Left hindlimb (tissue), 1 donor: Measurements from ENCODE around the gene TCHHL1.
"Not testable (repeated sequence)": the region's sequence is repeated elsewhere in the genome, so short reads cannot be mapped to it uniquely, and the experiment has no call there.

Source experiments
- DNase-seq: peaks from one replicate; pipeline ENCODE4 v3.0.0-alpha.2; 2018

TCHHL1 gene

GRCh38 chr1:152084853-152085252, 4.0 kb downstream of the TCHHL1 start:
- no peak for DNase-seq

- not testable (repeated sequence) for DNase-seq
Measured at GRCh38 chr1:152081026-152081425, 7.8 kb downstream of the TCHHL1 start.

- DNase-seq, result not testable (repeated sequence)
Measured at GRCh38 chr1:152080494-152080893, 8.4 kb downstream of the TCHHL1 start.

GRCh38 chr1:152078831-152079441, 9.9 kb downstream of the TCHHL1 start:
- DNase-seq, result peak; percentile 30

- no peak for DNase-seq
Measured at GRCh38 chr1:152072311-152072710, 16.6 kb downstream of the TCHHL1 start.

GRCh38 chr1:152071123-152071522, 17.7 kb downstream of the TCHHL1 start:
- no peak for DNase-seq

- no peak for DNase-seq
Measured at GRCh38 chr1:152067929-152068328, 20.9 kb downstream of the TCHHL1 start.

- no peak for DNase-seq
Measured at GRCh38 chr1:152067150-152067549, 21.7 kb downstream of the TCHHL1 start.

- DNase-seq, result no peak
Measured at GRCh38 chr1:152061952-152062351, 26.9 kb downstream of the TCHHL1 start.

- DNase-seq, result no peak
Measured at GRCh38 chr1:152053375-152053774, 35.5 kb downstream of the TCHHL1 start.

- peak; percentile 74 for DNase-seq
Measured at GRCh38 chr1:152052606-152053005, 36.3 kb downstream of the TCHHL1 start.

GRCh38 chr1:152050886-152051675, 37.8 kb downstream of the TCHHL1 start:
- no peak for DNase-seq

- DNase-seq, result no peak
Measured at GRCh38 chr1:152049291-152050083, 39.4 kb downstream of the TCHHL1 start.

GRCh38 chr1:152048416-152049009, 40.4 kb downstream of the TCHHL1 start:
- no peak for DNase-seq

GRCh38 chr1:152047730-152048415, 41.0 kb downstream of the TCHHL1 start:
- peak; percentile 90 for DNase-seq

GRCh38 chr1:152047413-152047729, 41.5 kb downstream of the TCHHL1 start:
- DNase-seq, result no peak

GRCh38 chr1:152044386-152044785, 44.5 kb downstream of the TCHHL1 start:
- no peak for DNase-seq

GRCh38 chr1:152043870-152044269, 45.0 kb downstream of the TCHHL1 start:
- no peak for DNase-seq

- no peak for DNase-seq
Measured at GRCh38 chr1:152042030-152042429, 46.8 kb downstream of the TCHHL1 start.

GRCh38 chr1:152039886-152040285, 49.0 kb downstream of the TCHHL1 start:
- DNase-seq, result no peak

GRCh38 chr1:152039461-152039860, 49.4 kb downstream of the TCHHL1 start:
- no peak for DNase-seq

GRCh38 chr1:152038871-152039270, 50.0 kb downstream of the TCHHL1 start:
- no peak for DNase-seq
